ENCODE data around the gene MTA3. TPM values are rescaled to one million over a fixed set of nuclear protein-coding genes. Genes with fewer than 3 reads are reported as not detected.

MTA3 gene
- total and polyA plus RNA-seq, 2 donors (not counting 1 experiment from before 2014, with no cell fraction given), result 13.4 to 33.2 TPM

DNA sequence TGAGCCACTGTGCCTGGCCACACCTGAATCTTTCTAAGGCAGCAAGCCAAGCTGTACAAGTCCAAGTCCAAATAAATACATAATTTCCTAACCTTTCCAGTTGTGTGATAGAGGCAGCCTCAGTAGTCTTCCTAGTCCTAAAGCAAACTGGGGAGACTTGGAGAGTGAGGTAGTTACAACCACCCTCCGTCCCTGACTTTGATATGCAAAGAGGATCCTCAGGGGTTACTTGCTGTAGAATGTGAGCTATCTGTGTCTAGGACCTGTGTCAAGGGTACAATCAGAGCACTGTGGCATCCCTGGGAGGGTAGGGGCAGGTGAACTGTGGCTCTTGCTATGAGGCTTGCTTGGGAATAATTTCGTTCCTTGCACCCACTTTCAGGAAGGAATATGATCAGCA lies 46.4 kb upstream of the MTA3 start:
- Histone ChIP-seq H3K4me2 (replicated peaks; ENCODE audit: low read depth, low read length, poor library complexity, severe bottlenecking) (no peak overlapping the region), H3K9me3 (ENCODE audit: control extremely low read depth in 1 of 3, control insufficient read depth in 2 of 3, insufficient read depth in 1 of 3, low read length in 2 of 3) (peaks cover 0 to 4% (median 0%) of the 10 kb centered on the region in 3 donors), H3K9ac (ENCODE audit: low read length) (no peak overlapping the region), H3K79me2 (ENCODE audit: control insufficient read depth, insufficient read depth, low read length) (no peaks in the 10 kb centered on the region), H4K20me1 (ENCODE audit: control insufficient read depth, insufficient read depth, low read length, poor library complexity, severe bottlenecking) (no peaks in the 10 kb centered on the region), H3K4me1 (ENCODE audit: control insufficient read depth in 2 of 2, insufficient read depth in 2 of 2, low read length in 2 of 2) (no peaks in the 10 kb centered on the region), H3K36me3 (replicated peaks in 1 of 2; ENCODE audit: control extremely low read depth in 1 of 2, control insufficient read depth in 1 of 2, extremely low read depth in 1 of 2, insufficient read depth in 2 of 2, low read length in 1 of 2) (no peaks in the 10 kb centered on the region), H2AFZ (ENCODE audit: insufficient read depth, low read depth, low read length, poor library complexity, severe bottlenecking) (no peak overlapping the region), H3K27me3 (replicated peaks in 1 of 4; ENCODE audit: control extremely low read depth in 1 of 4, control insufficient read depth in 3 of 4, insufficient read depth in 4 of 4, low read length in 3 of 4) (no peaks in the 10 kb centered on the region), H3K27ac (ENCODE audit: low read length in 2 of 2) (no peak overlapping the region), H3K4me3 (ENCODE audit: control extremely low read depth in 1 of 5, extremely low read depth in 1 of 5, insufficient read depth in 1 of 5, low read depth in 2 of 5, low read length in 4 of 5) (no peak overlapping the region)
- ChIA-PET POLR2A (no interaction called here), CTCF (no interaction called here)
- no peaks in the 10 kb centered on the region for H3K4me1 Mint-ChIP-seq
- H3K4me3 Mint-ChIP-seq, result no peak overlapping the region
- H3K27ac Mint-ChIP-seq, result no peak overlapping the region
- no peaks in the 10 kb centered on the region for H3K9me3 Mint-ChIP-seq (ENCODE audit: insufficient read depth)
- no peak for DNase-seq
- TF ChIP-seq, protein P1, sequence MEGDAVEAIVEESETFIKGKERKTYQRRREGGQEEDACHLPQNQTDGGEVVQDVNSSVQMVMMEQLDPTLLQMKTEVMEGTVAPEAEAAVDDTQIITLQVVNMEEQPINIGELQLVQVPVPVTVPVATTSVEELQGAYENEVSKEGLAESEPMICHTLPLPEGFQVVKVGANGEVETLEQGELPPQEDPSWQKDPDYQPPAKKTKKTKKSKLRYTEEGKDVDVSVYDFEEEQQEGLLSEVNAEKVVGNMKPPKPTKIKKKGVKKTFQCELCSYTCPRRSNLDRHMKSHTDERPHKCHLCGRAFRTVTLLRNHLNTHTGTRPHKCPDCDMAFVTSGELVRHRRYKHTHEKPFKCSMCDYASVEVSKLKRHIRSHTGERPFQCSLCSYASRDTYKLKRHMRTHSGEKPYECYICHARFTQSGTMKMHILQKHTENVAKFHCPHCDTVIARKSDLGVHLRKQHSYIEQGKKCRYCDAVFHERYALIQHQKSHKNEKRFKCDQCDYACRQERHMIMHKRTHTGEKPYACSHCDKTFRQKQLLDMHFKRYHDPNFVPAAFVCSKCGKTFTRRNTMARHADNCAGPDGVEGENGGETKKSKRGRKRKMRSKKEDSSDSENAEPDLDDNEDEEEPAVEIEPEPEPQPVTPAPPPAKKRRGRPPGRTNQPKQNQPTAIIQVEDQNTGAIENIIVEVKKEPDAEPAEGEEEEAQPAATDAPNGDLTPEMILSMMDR (IDR thresholded peaks at IDR 0.05), result no peak
- no peak for TF ChIP-seq EZH2 (IDR thresholded peaks at IDR 0.05; ENCODE audit: borderline replicate concordance, insufficient read depth, low read depth, low read length, poor library complexity, severe bottlenecking)
- intact Hi-C loops (cut with micrococcal nuclease), result no loop called here
- no peaks in the 10 kb centered on the region for H3K27me3 Mint-ChIP-seq
- 83% methylated on average over 1 of the region's 2 CpGs for WGBS (ENCODE audit: insufficient coverage)
- ATAC-seq (ENCODE audit: low read depth), result no peak

DNA sequence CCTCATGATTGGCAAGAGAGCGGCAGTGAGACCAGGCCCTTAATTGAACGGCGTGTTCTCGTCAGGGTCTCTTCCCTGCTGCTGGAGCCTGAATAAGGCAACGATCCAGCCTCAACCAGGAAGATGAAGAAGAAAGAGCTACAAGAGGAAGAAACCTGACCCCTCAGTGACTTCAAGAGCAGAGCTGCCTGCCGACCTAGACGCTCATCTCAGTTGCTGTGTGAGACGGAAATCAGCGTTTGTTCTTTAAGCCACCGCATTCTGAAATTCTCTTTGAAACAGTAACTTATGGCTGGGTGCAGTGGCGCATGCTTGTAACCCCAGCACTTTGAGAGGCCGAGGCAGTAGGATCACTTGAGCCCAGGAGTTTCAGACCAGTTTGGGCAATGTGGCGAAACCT lies 45.1 kb upstream of the MTA3 start:
- Histone ChIP-seq H3K27ac (ENCODE audit: low read length in 2 of 2) (no peak overlapping the region), H2AFZ (ENCODE audit: insufficient read depth, low read depth, low read length, poor library complexity, severe bottlenecking) (no peak overlapping the region), H3K4me2 (replicated peaks; ENCODE audit: low read depth, low read length, poor library complexity, severe bottlenecking) (no peak overlapping the region), H3K4me1 (ENCODE audit: control insufficient read depth in 2 of 2, insufficient read depth in 2 of 2, low read length in 2 of 2) (no peaks in the 10 kb centered on the region), H4K20me1 (ENCODE audit: control insufficient read depth, insufficient read depth, low read length, poor library complexity, severe bottlenecking) (no peaks in the 10 kb centered on the region), H3K27me3 (replicated peaks in 1 of 4; ENCODE audit: control extremely low read depth in 1 of 4, control insufficient read depth in 3 of 4, insufficient read depth in 4 of 4, low read length in 3 of 4) (no peaks in the 10 kb centered on the region), H3K79me2 (ENCODE audit: control insufficient read depth, insufficient read depth, low read length) (no peaks in the 10 kb centered on the region), H3K9ac (ENCODE audit: low read length) (no peak overlapping the region), H3K9me3 (ENCODE audit: control extremely low read depth in 1 of 3, control insufficient read depth in 2 of 3, insufficient read depth in 1 of 3, low read length in 2 of 3) (peaks cover 0 to 4% (median 0%) of the 10 kb centered on the region in 3 donors), H3K4me3 (ENCODE audit: control extremely low read depth in 1 of 5, extremely low read depth in 1 of 5, insufficient read depth in 1 of 5, low read depth in 2 of 5, low read length in 4 of 5) (no peak overlapping the region), H3K36me3 (replicated peaks in 1 of 2; ENCODE audit: control extremely low read depth in 1 of 2, control insufficient read depth in 1 of 2, extremely low read depth in 1 of 2, insufficient read depth in 2 of 2, low read length in 1 of 2) (no peaks in the 10 kb centered on the region)
- CTCF ChIA-PET, result interaction anchor here (1.6 kb wide), 1 partner anchor 9 kb away, joined by 3 read pairs; no protein-coding TSS in a partner anchor
- H3K27me3 Mint-ChIP-seq, result no peaks in the 10 kb centered on the region
- no peak overlapping the region for H3K27ac Mint-ChIP-seq
- 81% methylated on average over 12 of the region's 13 CpGs for whole genome bisulfite sequencing (ENCODE audit: insufficient coverage)
- H3K4me3 Mint-ChIP-seq, result no peak overlapping the region
- intact Hi-C loops (cut with micrococcal nuclease), result no loop called here
- ATAC-seq (ENCODE audit: low read depth), result no peak
- no peak for DNase-seq
- POLR2A ChIA-PET, result no interaction called here
- no peaks in the 10 kb centered on the region for H3K4me1 Mint-ChIP-seq
- no peaks in the 10 kb centered on the region for H3K9me3 Mint-ChIP-seq (ENCODE audit: insufficient read depth)
- TF ChIP-seq, protein P1 (IDR thresholded peaks at IDR 0.05), result no peak
- TF ChIP-seq EZH2 (IDR thresholded peaks at IDR 0.05; ENCODE audit: borderline replicate concordance, insufficient read depth, low read depth, low read length, poor library complexity, severe bottlenecking), result no peak

All from B cell (primary cell).